NT2/D1 (cell line): ENCODE results near the gene HOXD4.

Experiments
- YY1 ChIP-seq: IDR thresholded peaks from 2 replicates; pipeline ENCODE4 v1.6.1; 2011; ENCODE audit not compliant: insufficient read length, insufficient read depth
- ZNF274 ChIP-seq: IDR thresholded peaks from 2 replicates; pipeline ENCODE4 v1.6.1; 2011; ENCODE audit warnings: mild to moderate bottlenecking, low read depth, low read length

DNA sequence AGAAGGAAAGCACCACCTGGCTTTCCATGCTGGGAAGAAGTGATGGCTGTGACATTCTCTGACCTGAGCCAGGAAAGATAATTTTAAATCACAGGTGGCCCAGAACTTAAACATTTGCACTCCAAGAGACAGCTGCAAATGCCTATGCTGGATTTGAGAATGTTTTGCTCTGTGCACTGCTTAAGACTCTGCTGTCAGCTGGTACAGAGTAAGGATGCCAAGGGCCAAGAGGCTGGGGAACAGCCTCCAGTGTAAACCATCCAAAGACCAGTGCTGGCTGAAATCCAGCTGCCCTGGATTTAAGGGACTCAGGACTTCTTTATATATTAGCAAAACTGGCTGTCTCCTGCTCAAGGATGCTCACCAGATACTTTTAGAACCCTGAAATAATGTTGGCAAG lies 18.0 kb upstream of the HOXD4 start:
- no peak for TF ChIP-seq ZNF274
- TF ChIP-seq YY1 = no peak
